Measurements from ENCODE around the gene PAPOLG. TPM values are rescaled to one million over a fixed set of nuclear protein-coding genes. Genes with fewer than 3 reads are reported as not detected.
A peak's percentile ranks its signal among the peaks of the same experiment; 100 is the strongest.

Gene PAPOLG
- polyA plus RNA-seq, 3 donors: 4.7 to 8.9 (median 8.0) TPM

GRCh38 chr2:60834270-60834717, 78.2 kb downstream of the PAPOLG start:
- H3K27ac Mint-ChIP-seq: peak overlapping the region; percentile 76 to 94 (median 89)
- no CpG with 5 or more reads among the region's 2 CpGs for WGBS (ENCODE audit: insufficient coverage)
- H3K27ac ChIP-seq (ENCODE audit: low read depth in 1 of 2, low read length in 2 of 2): peak overlapping the region; percentile 48 to 70

GRCh38 chr2:60836491-60836890, 80.4 kb downstream of the PAPOLG start:
- Histone ChIP-seq H3K4me1 (ENCODE audit: control insufficient read depth in 1 of 2, insufficient read depth in 2 of 2, low read length in 2 of 2) (peaks cover 25 to 29% of the 10 kb centered on the region in 2 donors), H3K9ac (ENCODE audit: insufficient read depth, low read length, poor library complexity, severe bottlenecking) (no peak overlapping the region), H3K36me3 (replicated peaks in 1 of 2; ENCODE audit: control insufficient read depth in 1 of 2, insufficient read depth in 2 of 2, low read length in 2 of 2) (no peaks in the 10 kb centered on the region), H3K9me3 (replicated peaks in 1 of 2; ENCODE audit: control insufficient read depth in 1 of 2, insufficient read depth in 1 of 2, low read length in 2 of 2) (no peaks in the 10 kb centered on the region), H4K20me1 (ENCODE audit: insufficient read depth, low read length) (no peaks in the 10 kb centered on the region), H3K4me3 (replicated peaks in 1 of 3; ENCODE audit: low read depth in 2 of 3, low read length in 3 of 3) (no peak overlapping the region), H3K4me2 (replicated peaks; ENCODE audit: extremely low read depth, low read length, poor library complexity, severe bottlenecking) (no peak overlapping the region), H3K79me2 (ENCODE audit: insufficient read depth, low read length) (no peaks in the 10 kb centered on the region), H3K27me3 (ENCODE audit: control insufficient read depth in 2 of 2, insufficient read depth in 2 of 2, low read length in 2 of 2) (no peaks in the 10 kb centered on the region), H3K27ac (ENCODE audit: low read depth in 1 of 2, low read length in 2 of 2) (no peak overlapping the region), H2AFZ (ENCODE audit: insufficient read depth, low read depth, low read length, poor library complexity, severe bottlenecking) (no peak overlapping the region)
- intact Hi-C loops (cut with micrococcal nuclease): no loop called here
- Mint-ChIP-seq H3K9me3 (peaks cover 0 to 2% (median 0%) of the 10 kb centered on the region in 7 donors), H3K4me3 (no peak overlapping the region), H3K27me3 (ENCODE audit: low read depth in 3 of 3) (peaks cover 0 to 7% (median 2%) of the 10 kb centered on the region in 3 donors), H3K36me3 (no peaks in the 10 kb centered on the region), H3K4me1 (peaks cover 28% of the 10 kb centered on the region), H3K27ac (peak overlapping the region in 1 of 7 donors; percentile 32)
- no peak for TF ChIP-seq CTCF (IDR thresholded peaks at IDR 0.05)
- DNase-seq: peak in 2 of 3 donors; percentile 16 to 35
- no CpG with 5 or more reads among the region's 3 CpGs for WGBS (ENCODE audit: insufficient coverage)

More at GRCh38 chr2:60834270-60834717, 78.2 kb downstream of the PAPOLG start:
- Mint-ChIP-seq H3K27me3 (ENCODE audit: low read depth in 3 of 3) (peaks cover 0 to 7% (median 2%) of the 10 kb centered on the region in 3 donors), H3K4me3 (peak overlapping the region; percentile 17 to 61), H3K9me3 (peaks cover 0 to 2% (median 0%) of the 10 kb centered on the region in 7 donors), H3K36me3 (no peaks in the 10 kb centered on the region), H3K4me1 (peaks cover 28% of the 10 kb centered on the region)
- H3K27me3 ChIP-seq (ENCODE audit: control insufficient read depth in 2 of 2, insufficient read depth in 2 of 2, low read length in 2 of 2): no peaks in the 10 kb centered on the region
- H2AFZ ChIP-seq (ENCODE audit: insufficient read depth, low read depth, low read length, poor library complexity, severe bottlenecking): peak overlapping the region; percentile 22
- no peaks in the 10 kb centered on the region for H3K79me2 ChIP-seq (ENCODE audit: insufficient read depth, low read length)
- H3K4me2 ChIP-seq (replicated peaks; ENCODE audit: extremely low read depth, low read length, poor library complexity, severe bottlenecking): peak overlapping the region; percentile 35
- no peaks in the 10 kb centered on the region for H3K9me3 ChIP-seq (replicated peaks in 1 of 2; ENCODE audit: control insufficient read depth in 1 of 2, insufficient read depth in 1 of 2, low read length in 2 of 2)
- no peak overlapping the region for H3K4me3 ChIP-seq (replicated peaks in 1 of 3; ENCODE audit: low read depth in 2 of 3, low read length in 3 of 3)
- TF ChIP-seq CTCF (IDR thresholded peaks at IDR 0.05): no peak
- no peaks in the 10 kb centered on the region for H4K20me1 ChIP-seq (ENCODE audit: insufficient read depth, low read length)
- H3K4me1 ChIP-seq (ENCODE audit: control insufficient read depth in 1 of 2, insufficient read depth in 2 of 2, low read length in 2 of 2): peaks cover 25 to 29% of the 10 kb centered on the region in 2 donors
- peak; percentile 47 to 94 (median 49) for DNase-seq
- H3K9ac ChIP-seq (ENCODE audit: insufficient read depth, low read length, poor library complexity, severe bottlenecking): no peak overlapping the region
- no peaks in the 10 kb centered on the region for H3K36me3 ChIP-seq (replicated peaks in 1 of 2; ENCODE audit: control insufficient read depth in 1 of 2, insufficient read depth in 2 of 2, low read length in 2 of 2)
- intact Hi-C loops (cut with micrococcal nuclease): no loop called here

Measured in CD14-positive monocyte (primary cell).